ENCODE data around the gene FLCN.

FLCN gene

GRCh38 chr17:17166446-17166845 is 70.5 kb downstream of the FLCN start:
- TF ChIP-seq ZNF70 (CRISPR knock-in tag; IDR thresholded peaks at IDR 0.05) (no peak), TCF4 (CRISPR knock-in tag; IDR thresholded peaks at IDR 0.05; ENCODE audit: borderline replicate concordance) (no peak)
- no peak for ATAC-seq

- TF ChIP-seq PATZ1 (CRISPR knock-in tag; IDR thresholded peaks at IDR 0.05; ENCODE audit: borderline replicate concordance) (no peak), CSRNP3 (CRISPR knock-in tag; IDR thresholded peaks at IDR 0.05) (no peak), TCF4 (CRISPR knock-in tag; IDR thresholded peaks at IDR 0.05; ENCODE audit: borderline replicate concordance) (no peak), BACH2 (CRISPR knock-in tag; IDR thresholded peaks at IDR 0.05; ENCODE audit: borderline replicate concordance) (no peak), TOX (CRISPR knock-in tag; IDR thresholded peaks at IDR 0.05; ENCODE audit: borderline replicate concordance) (no peak), ZFP3 (CRISPR knock-in tag; IDR thresholded peaks at IDR 0.05) (no peak), ISL1 (CRISPR knock-in tag; IDR thresholded peaks at IDR 0.05) (no peak), ARNTL (CRISPR knock-in tag; IDR thresholded peaks at IDR 0.05; ENCODE audit: borderline replicate concordance, low read depth) (no peak), ZFP30 (CRISPR knock-in tag; IDR thresholded peaks at IDR 0.05) (no peak), ESRRG (CRISPR knock-in tag; IDR thresholded peaks at IDR 0.05) (no peak), ZNF70 (CRISPR knock-in tag; IDR thresholded peaks at IDR 0.05) (no peak), PPARA (CRISPR knock-in tag; IDR thresholded peaks at IDR 0.05; ENCODE audit: borderline replicate concordance) (no peak), TSHZ2 (CRISPR knock-in tag; IDR thresholded peaks at IDR 0.05) (no peak), OSR1 (CRISPR knock-in tag; IDR thresholded peaks at IDR 0.05) (no peak), GLIS3 (CRISPR knock-in tag; IDR thresholded peaks at IDR 0.05) (no peak), SNAI2 (CRISPR knock-in tag; IDR thresholded peaks at IDR 0.05) (no peak), CSDC2 (CRISPR knock-in tag; IDR thresholded peaks at IDR 0.05) (no peak), ZC3H10 (CRISPR knock-in tag; IDR thresholded peaks at IDR 0.05) (no peak), ZNF565 (CRISPR knock-in tag; conservative IDR thresholded peaks at IDR 0.05; ENCODE audit: low read depth) (no peak), CREB5 (CRISPR knock-in tag; IDR thresholded peaks at IDR 0.05; ENCODE audit: low read depth) (no peak)
- no peak for ATAC-seq
Measured at GRCh38 chr17:17165666-17166308, 71.2 kb downstream of the FLCN start.

GRCh38 chr17:17164676-17165075 is 72.3 kb downstream of the FLCN start:
- ATAC-seq, result no peak
- TF ChIP-seq CREB5 (CRISPR knock-in tag; IDR thresholded peaks at IDR 0.05; ENCODE audit: low read depth), result no peak
- TF ChIP-seq ISL1 (CRISPR knock-in tag; IDR thresholded peaks at IDR 0.05), result no peak
- TF ChIP-seq PATZ1 (CRISPR knock-in tag; IDR thresholded peaks at IDR 0.05; ENCODE audit: borderline replicate concordance), result no peak
- no peak for TF ChIP-seq ZFP3 (CRISPR knock-in tag; IDR thresholded peaks at IDR 0.05)
- no peak for TF ChIP-seq ESRRG (CRISPR knock-in tag; IDR thresholded peaks at IDR 0.05)
- no peak for TF ChIP-seq PPARA (CRISPR knock-in tag; IDR thresholded peaks at IDR 0.05; ENCODE audit: borderline replicate concordance)
- TF ChIP-seq TOX (CRISPR knock-in tag; IDR thresholded peaks at IDR 0.05; ENCODE audit: borderline replicate concordance), result no peak
- no peak for TF ChIP-seq TSHZ2 (CRISPR knock-in tag; IDR thresholded peaks at IDR 0.05)
- no peak for TF ChIP-seq SNAI2 (CRISPR knock-in tag; IDR thresholded peaks at IDR 0.05)
- no peak for TF ChIP-seq GLIS3 (CRISPR knock-in tag; IDR thresholded peaks at IDR 0.05)
- TF ChIP-seq ZNF8 (CRISPR knock-in tag; IDR thresholded peaks at IDR 0.05), result no peak
- no peak for TF ChIP-seq ZNF70 (CRISPR knock-in tag; IDR thresholded peaks at IDR 0.05)
- TF ChIP-seq ZFP30 (CRISPR knock-in tag; IDR thresholded peaks at IDR 0.05), result no peak
